Neutrophil (primary cell): ENCODE results near the gene TAF13.
"Not testable (repeated sequence)": the region's sequence is repeated elsewhere in the genome, so short reads cannot be mapped to it uniquely, and the experiment has no call there.

Source experiments
- H3K27ac ChIP-seq: fragments of 200-600 bp; sonication (generic); 2 replicates; pipeline ENCODE4 v1.5.1; 2016; ENCODE audit warnings: mild to moderate bottlenecking, moderate library complexity
- H3K27me3 ChIP-seq: fragments of 200-600 bp; sonication (generic); 2 replicates; pipeline ENCODE4 v1.6.0; 2016; ENCODE audit warnings: mild to moderate bottlenecking
- H3K36me3 ChIP-seq: fragments of 200-600 bp; sonication (generic); 2 replicates; pipeline ENCODE4 v1.5.1; 2017
- H3K4me1 ChIP-seq, 2 experiments: fragments of 200-600 bp in 1 of 2; sonication (generic) in 1 of 2; 1 replicate in 1 of 2; 2 replicates in 1 of 2; pipeline versions ENCODE4 v1.5.1 to v1.6.1; 2013 to 2016; ENCODE audit warnings: low read depth in 1 of 2, low read length in 1 of 2, mild to moderate bottlenecking in 1 of 2, moderate library complexity in 1 of 2; ENCODE audit not compliant: control insufficient read depth in 1 of 2, insufficient read depth in 1 of 2
- H3K4me3 ChIP-seq, 2 experiments: fragments of 200-600 bp in 1 of 2; sonication (generic) in 1 of 2; 1 replicate in 1 of 2; 2 replicates in 1 of 2; pipeline ENCODE4 v1.5.1; 2013 to 2016; ENCODE audit warnings: low read depth in 1 of 2, low read length in 1 of 2, mild to moderate bottlenecking in 1 of 2, moderate library complexity in 1 of 2
- H3K9me3 ChIP-seq: fragments of 200-600 bp; sonication (generic); 2 replicates; pipeline ENCODE4 v1.5.1; 2016
- TF ChIP-seq, protein P1 (sequence below): fragments of 200-600 bp; sonication (generic); IDR thresholded peaks from 2 replicates; pipeline ENCODE4 v1.5.1; 2016; ENCODE audit warnings: antibody characterized with exemption

TAF13 gene

DNA sequence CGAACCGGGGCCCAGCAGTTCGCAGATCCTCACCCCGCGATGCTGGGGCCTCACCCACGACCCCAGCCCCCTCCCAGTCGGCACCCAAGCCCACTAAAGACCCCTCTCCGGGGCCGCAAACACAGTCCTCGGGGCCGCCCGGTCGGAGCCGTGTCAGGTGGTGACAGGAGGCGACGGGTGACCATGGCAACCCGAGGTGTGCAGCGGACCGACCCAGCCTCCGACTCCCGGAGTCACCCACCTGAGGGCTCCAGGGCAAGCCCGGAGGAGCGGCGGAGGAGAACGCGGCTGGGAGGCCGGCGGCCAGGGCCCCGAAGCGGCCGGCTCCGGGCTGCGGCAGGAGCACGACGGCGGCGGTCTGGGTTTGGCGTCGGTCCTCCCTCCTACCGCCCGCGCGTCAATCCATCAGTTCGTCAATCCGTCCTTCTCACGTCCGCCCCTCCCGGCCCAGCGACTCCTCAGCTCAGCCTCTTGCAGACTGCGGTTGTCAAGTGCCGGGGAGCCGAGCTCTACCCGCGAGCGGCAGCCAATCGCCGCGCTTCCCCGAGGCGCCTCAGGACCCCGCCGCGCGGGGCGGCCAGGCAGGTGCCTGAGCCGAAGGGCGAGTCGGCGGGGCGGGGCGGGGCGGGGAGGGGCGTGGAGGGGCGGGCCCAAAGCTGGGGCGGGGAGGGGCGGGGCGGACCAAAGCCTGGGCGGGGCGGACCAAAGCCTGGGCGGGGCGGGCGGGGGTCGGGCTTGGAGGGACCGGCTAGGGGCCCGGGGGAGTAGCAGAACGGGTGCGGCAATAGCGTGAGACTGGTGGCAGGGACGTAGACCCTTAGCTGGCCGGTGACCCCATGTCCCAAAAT lies 34.0 kb downstream of the TAF13 start, which contains the start of gene WDR47:
WDR47 (minus strand) TSS at position 482 of the 848 bp plus-strand sequence. CDS start 18,590 bp downstream, outside the sequence.
- H3K36me3 ChIP-seq = no peaks in the 10 kb centered on the region
- TF ChIP-seq, protein P1, sequence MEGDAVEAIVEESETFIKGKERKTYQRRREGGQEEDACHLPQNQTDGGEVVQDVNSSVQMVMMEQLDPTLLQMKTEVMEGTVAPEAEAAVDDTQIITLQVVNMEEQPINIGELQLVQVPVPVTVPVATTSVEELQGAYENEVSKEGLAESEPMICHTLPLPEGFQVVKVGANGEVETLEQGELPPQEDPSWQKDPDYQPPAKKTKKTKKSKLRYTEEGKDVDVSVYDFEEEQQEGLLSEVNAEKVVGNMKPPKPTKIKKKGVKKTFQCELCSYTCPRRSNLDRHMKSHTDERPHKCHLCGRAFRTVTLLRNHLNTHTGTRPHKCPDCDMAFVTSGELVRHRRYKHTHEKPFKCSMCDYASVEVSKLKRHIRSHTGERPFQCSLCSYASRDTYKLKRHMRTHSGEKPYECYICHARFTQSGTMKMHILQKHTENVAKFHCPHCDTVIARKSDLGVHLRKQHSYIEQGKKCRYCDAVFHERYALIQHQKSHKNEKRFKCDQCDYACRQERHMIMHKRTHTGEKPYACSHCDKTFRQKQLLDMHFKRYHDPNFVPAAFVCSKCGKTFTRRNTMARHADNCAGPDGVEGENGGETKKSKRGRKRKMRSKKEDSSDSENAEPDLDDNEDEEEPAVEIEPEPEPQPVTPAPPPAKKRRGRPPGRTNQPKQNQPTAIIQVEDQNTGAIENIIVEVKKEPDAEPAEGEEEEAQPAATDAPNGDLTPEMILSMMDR = peak; percentile 62
- peaks cover 20 to 22% of the 10 kb centered on the region in 2 experiments for H3K4me1 ChIP-seq
- H3K27ac ChIP-seq = peak within 1 kb of the TSS; percentile 94
- peak within 1 kb of the TSS; percentile 82 to 98 for H3K4me3 ChIP-seq
- peaks cover 16% of the 10 kb centered on the region for H3K27me3 ChIP-seq
- no peaks in the 10 kb centered on the region for H3K9me3 ChIP-seq

DNA sequence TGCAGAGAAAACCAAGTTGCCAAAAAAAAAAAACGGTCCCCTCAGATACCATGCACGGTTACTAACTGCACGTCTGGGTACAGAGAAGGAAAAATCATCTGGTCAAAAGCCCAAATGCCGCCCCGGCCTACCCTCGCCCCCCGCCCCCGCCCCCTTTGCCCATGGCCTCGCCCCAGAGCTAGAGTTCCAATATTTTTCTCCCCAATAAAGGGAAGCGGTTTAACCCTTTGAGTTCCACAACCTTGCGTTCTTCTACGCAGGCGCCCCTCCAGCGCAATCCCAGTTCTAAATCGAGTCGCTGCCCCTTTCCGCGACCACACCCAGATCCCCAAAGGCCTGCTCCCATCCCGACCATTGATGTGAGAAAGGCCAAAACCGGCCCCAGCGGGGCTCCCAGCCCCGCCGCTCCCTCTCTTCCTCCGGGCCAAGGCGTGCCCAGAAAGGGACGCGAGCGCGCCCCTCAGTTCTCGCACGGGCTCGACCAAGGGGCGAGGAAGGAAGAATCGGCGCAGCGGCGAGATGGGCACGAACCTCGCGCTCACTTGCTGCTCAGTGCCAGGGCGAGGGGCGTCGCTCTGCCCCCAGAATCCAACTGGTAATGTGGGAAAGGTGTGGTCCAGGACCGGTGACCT lies 34.7 kb downstream of the TAF13 start:
- Histone ChIP-seq H3K36me3 (no peaks in the 10 kb centered on the region), H3K27me3 (peaks cover 10% of the 10 kb centered on the region), H3K9me3 (no peaks in the 10 kb centered on the region), H3K4me3 (peak overlapping the region; percentile 82 to 98), H3K4me1 (peaks cover 20 to 22% of the 10 kb centered on the region in 2 experiments), H3K27ac (peak overlapping the region; percentile 94)
- TF ChIP-seq, protein P1 = no peak

DNA sequence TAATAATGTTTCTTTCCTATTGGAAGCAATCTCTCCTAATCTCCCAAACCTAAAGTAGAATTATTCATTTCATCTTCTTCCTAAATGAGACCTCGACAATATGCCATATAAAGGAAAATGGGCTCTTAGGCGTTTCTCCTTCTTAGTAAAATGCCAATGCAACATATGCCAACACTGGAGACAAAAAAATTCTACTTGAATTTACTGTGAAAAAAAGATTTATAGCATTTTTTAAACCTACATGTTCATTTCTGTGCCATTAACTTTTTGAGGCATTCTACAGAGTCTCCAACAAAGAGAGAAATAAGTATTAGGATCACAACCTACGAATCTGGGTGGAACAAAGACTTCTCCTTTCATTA lies 35.2 kb downstream of the TAF13 start:
- H3K27me3 ChIP-seq = peaks cover 5% of the 10 kb centered on the region
- TF ChIP-seq, protein P1 = no peak
- H3K4me3 ChIP-seq = peak overlapping the region; percentile 82 to 98
- H3K9me3 ChIP-seq = no peaks in the 10 kb centered on the region
- H3K36me3 ChIP-seq = no peaks in the 10 kb centered on the region
- H3K27ac ChIP-seq = peak overlapping the region; percentile 94
- H3K4me1 ChIP-seq = peaks cover 20 to 22% of the 10 kb centered on the region in 2 experiments

DNA sequence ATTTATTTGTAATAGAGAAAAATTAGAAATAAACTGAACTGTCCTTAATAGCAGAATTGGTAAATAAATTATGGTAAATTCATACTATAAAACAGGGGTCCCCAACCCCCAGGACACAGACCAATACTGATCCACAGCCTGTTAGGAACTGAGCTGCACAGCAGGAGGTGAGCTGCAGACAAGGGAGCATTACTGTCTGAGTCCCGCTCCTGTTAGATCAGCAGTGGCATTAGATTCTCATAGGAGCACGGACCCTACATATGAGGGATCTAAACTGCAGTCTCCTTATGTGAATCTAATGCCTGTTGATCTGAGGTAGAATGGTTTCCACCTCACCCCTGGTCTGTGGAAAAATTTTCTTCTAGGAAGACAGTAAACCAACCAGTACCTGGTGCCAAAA lies 41.4 kb downstream of the TAF13 start:
- Histone ChIP-seq H3K9me3 (no peaks in the 10 kb centered on the region), H3K27me3 (no peaks in the 10 kb centered on the region), H3K4me1 (no peaks in the 10 kb centered on the region), H3K4me3 (no peak overlapping the region), H3K27ac (no peak overlapping the region), H3K36me3 (no peaks in the 10 kb centered on the region)
- TF ChIP-seq, protein P1 = no peak

DNA sequence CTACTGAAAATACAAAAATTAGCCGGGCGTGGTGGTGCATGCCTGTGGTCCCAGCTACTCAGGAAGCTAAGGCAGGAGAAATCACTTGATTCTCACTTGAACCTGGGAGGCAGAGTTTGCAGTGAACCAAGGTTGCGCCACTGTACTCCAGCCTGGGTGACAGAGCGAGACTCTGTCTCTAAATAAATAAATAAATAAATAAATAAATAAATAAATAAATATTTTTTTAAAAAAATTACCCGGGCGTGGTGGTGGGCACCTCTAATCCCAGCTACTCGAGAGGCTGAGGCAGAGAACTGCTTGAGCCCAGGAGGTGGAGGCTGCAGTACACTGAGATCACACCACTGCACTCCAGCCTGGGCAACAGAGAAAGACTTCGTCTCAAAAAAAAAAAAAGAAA lies 46.3 kb downstream of the TAF13 start:
- not testable (repeated sequence) for H3K27ac ChIP-seq, H3K9me3 ChIP-seq, H3K4me3 ChIP-seq, H3K4me1 ChIP-seq, H3K27me3 ChIP-seq, H3K36me3 ChIP-seq

DNA sequence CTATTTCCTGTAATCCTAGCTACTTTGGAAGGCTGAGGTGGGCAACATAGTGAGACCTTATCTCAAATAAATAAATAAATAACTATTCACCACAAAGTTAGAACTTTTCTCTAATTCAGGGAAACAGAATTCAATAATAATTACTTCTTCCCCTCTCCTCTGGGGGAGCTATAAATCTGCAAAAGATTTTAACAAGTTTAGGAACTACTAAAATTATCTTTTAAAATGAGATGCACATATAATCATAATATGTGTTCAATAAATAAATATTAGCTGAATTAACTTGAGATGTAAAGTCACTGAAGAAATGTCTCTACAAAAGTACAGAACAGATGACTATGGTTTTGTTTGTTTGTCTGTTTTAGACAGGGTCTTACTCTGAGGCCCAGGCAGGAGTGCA lies 48.0 kb downstream of the TAF13 start:
- Histone ChIP-seq H3K4me1 (no peaks in the 10 kb centered on the region), H3K27me3 (no peaks in the 10 kb centered on the region), H3K27ac (no peak overlapping the region), H3K36me3 (peaks cover 5% of the 10 kb centered on the region), H3K4me3 (no peak overlapping the region), H3K9me3 (no peaks in the 10 kb centered on the region)
- TF ChIP-seq, protein P1 = no peak
